Activated CD4-positive, CD25-positive, alpha-beta regulatory T cell treated with anti-CD3 and anti-CD28 coated beads, Interleukin-2, amount 50 U/mL, for 16 hours (primary cell): ENCODE data around the gene TPI1.
"Not testable (repeated sequence)": the region's sequence is repeated elsewhere in the genome, so short reads cannot be mapped to it uniquely, and the experiment has no call there.

Source experiments
- DNase-seq: peaks from one replicate; pipeline ENCODE4 v3.0.0-alpha.2; 2020; ENCODE audit warnings: low read depth, low spot score

Gene TPI1

DNA sequence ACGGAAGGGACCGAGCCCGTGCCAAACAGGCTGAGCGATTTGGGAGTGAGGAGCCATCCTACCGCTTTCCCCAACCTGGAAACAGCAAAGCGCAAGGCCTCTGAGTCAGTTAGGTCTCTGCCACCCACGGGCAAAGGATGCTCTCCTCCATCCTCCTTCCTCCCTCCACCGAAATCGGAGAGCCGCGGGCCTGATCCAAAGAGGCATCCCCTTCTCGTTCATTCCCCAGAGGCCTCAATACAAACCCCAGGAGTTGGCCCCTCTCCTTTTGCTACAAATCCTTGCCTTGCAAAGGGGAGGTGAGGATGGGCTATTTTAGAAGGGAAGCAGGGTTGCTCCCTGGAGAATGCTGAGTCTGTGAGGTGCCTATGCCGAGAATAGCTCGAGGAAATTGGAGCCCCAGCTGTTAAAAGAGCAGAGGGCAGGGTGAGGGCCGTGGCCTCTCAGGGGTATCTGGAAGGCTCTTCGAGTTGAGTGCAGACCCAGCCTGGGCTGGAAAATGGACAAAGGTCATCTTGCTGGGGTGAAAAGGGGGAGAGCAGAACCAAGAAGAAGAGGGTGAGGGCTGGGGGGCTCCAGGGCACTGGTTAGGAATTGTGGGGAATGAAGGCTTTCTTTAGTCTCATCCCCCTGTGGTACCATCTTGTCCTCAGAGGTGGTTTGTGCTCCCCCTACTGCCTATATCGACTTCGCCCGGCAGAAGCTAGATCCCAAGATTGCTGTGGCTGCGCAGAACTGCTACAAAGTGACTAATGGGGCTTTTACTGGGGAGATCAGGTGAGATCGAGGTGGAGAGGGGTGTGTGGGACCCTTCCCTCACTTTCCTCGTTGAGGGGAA is 1.1 kb downstream of the TPI1 start:
- DNase-seq, result no peak

DNA sequence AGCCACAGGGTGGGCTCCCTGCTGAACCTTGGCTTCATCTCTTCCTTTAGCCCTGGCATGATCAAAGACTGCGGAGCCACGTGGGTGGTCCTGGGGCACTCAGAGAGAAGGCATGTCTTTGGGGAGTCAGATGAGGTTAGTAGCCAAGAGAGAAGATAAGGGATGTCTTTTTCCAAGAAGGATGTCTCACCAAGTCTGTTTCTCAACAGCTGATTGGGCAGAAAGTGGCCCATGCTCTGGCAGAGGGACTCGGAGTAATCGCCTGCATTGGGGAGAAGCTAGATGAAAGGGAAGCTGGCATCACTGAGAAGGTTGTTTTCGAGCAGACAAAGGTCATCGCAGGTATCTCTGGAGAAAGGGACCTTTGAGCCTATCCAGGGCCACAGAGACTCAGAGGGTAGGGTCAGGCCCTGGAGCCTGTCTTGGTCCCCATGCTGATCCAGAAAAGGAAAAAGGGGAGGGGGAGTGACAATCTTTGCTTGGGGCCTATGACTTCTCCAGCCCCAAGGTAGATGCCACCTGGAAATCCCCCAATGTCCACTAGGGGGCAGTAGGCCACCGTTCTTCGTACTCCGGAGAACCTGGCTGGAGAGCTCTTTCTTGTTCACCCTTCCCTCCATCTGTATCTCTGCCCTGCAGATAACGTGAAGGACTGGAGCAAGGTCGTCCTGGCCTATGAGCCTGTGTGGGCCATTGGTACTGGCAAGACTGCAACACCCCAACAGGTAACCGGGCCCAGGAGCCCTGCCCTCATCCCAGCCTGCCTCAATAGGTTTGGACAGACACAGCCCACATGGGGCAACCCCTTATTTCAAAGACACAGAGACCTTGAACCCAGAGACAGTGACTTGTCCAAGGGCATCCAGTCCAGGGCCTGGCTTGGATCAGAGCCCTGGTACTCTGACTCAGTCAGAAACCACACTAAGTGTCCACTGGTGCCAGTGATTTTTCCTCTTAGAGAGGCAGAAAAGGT is 2.0 kb downstream of the TPI1 start:
- DNase-seq, result peak; percentile 75

DNA sequence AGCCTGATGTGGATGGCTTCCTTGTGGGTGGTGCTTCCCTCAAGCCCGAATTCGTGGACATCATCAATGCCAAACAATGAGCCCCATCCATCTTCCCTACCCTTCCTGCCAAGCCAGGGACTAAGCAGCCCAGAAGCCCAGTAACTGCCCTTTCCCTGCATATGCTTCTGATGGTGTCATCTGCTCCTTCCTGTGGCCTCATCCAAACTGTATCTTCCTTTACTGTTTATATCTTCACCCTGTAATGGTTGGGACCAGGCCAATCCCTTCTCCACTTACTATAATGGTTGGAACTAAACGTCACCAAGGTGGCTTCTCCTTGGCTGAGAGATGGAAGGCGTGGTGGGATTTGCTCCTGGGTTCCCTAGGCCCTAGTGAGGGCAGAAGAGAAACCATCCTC is 3.0 kb downstream of the TPI1 start:
- DNase-seq, result not testable (repeated sequence)

DNA sequence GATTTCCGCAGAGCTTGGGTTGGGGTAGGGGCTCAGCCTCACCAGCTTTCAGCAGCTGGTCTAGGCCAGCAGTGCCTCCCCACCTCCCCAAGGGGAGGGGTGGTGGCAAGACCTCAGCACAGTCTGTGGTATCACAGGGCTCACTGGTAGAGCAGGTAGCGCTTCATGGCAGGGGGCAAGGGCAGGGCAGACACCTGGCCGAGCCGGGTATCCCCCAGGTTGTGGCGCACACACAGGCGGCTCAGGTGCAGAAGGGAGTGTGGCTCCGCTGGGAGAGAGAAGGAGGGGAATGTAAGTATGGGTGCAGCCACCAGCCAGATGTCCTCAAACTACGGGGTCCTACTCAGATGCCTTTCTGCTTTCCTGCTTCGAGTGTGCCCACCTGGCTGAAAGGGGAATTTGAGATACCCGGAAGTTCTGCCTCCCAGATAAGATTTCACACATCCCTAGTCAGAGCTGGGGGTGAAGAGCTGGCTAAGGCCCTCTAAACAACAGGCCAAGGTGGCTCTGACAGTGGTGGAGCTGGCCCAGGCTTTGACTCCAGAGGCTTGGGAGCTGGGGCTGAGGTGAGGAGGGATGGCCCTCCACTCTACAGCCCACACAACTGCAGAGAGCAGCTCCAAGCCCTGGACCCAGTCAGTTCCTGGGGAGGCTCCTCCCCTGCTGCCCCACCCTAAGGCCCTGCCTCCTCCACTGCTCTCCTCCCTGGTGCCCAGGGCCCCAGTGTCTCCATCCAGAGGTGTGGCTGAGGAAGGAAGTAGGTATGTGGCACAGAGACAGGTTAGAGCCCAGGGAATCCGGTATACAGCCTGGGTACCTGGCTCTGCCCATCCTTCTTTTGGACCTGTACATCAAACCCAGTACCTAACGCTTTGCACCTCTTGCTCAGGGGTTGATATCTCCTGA is 4.0 kb downstream of the TPI1 start:
- DNase-seq, result no peak

DNA sequence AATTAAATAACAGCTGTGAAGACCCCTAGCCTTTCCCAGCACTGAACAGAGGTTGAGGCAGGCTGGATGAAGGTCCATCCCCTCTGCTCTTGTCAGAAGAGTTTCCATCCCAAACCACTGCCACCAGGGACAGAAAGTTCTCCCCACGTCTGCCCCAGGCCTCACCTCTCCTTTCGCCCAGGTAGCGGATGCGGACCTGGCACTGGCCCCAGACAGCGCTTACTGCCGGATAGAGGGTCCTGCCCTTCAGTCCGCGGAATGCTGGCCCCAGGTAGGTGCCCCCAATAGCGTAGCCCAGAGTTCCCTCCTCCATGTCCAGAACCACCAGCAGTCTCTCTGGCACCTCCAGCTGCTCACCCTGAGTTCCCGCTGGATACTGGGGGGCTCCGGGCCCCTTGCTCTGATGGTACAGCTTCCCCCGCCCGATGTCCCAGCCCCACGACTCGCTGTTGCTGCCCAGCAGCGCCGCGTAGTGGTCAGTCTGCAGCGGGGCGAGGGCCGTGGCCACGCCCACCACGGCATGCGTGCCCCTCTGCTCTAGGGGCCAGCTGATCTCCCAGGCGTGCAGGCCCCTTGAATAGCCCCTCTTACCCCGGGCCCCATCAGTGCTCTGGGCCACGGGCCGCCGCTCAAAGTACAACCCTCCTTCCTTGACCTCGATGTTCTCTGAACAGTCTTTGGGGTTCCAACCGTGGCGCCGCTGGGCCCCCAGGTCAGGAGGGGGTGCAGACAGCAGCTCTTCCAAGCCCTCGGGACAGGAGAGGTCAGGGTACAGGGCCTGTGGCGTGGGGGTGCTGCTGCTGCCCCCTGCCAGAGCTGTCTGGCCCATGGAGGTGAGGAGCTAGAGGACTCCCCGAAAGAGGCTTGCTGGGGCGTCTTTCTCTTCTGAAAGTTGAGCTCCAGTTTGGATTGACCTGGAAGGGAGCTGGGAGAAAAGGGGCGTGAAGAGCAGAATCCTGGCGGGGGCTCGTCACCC is 5.0 kb downstream of the TPI1 start:
- peak; percentile 68 for DNase-seq

DNA sequence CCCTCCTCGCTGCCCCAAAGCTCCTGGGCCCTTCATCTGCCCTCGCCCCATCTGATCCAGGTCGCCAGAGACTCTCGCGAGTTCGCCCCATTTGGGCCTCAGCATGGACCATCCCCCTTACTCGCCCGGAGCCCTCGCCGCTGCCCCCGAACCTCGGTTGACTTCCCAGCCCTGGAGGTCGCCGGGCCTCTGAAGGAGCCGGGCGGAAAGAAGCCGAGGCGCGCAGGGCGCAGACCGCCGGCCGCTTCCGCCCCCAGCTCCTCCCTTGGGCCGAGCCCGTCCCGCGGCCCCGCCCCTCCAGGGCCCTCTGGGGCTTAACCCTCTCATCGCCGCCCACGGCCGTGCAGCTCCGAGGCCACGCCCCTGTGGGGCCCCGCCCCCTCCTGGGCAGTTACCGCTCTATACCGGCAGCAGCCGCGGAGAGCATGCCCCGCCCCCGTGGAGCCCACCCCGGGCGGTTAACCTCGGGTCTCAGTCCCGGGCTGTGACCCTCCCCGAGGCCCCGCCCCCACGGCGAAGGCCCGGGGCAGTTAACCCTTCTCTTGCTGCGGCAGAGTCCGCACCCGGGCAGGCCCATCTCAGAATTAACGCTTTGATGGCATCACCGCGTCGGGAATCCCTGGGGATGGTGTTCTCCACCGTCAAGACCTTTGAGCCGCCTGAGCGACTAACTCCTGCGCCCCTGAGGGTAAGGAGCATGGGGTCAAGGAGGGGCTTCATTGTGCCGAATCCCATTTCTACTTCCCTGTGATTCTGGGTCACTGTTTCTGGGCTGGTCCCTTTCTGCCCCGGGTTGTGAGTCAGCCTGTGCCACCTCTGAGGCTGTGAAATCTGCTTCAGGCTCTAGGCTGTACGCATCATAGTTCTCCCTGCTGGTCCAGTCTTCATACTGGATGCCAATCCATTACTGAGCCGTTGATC is 6.0 kb downstream of the TPI1 start, which contains the start of gene SPSB2:
TSS of gene SPSB2 (minus strand) at position 210 of the 921 bp plus-strand sequence. CDS start 402 bp downstream, outside the sequence.
- DNase-seq, result peak; percentile 99

DNA sequence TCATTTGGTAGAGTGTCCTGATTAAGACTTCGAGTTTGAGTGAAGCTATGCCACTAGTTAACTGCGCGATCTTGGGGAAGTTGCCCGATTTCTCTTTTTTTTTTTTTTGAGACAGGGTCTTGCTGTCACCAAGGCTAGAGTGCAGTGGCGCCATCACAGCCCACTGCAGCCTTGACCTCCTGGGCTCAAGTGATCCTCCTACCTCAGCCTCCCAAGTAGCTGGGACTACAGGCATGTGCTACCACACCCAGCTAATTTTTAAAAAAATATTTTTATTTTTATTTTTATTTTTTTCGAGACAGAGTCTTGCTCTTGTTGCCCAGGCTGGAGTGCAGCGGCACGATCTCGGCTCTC is 6.7 kb downstream of the TPI1 start:
- DNase-seq, result not testable (repeated sequence)

DNA sequence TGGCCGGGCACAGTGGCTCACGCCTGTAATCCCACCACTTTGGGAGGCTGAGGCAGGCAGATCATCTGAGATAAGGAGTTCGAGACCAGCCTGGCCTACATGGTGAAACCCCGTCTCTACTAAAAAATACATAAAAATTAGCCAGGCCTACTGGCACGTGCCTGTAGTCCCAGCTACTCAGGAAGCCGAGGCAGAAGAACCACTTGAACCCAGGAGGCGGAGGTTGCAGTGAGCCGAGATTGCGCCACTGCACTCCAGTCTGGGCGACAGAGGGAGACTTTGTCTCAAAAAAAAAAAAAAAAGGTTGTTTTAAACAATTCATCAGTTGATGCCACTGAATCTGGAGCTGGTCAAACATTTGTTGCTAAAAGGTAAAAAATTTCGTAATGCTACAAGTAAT is 12.5 kb downstream of the TPI1 start:
- DNase-seq, result not testable (repeated sequence)

DNA sequence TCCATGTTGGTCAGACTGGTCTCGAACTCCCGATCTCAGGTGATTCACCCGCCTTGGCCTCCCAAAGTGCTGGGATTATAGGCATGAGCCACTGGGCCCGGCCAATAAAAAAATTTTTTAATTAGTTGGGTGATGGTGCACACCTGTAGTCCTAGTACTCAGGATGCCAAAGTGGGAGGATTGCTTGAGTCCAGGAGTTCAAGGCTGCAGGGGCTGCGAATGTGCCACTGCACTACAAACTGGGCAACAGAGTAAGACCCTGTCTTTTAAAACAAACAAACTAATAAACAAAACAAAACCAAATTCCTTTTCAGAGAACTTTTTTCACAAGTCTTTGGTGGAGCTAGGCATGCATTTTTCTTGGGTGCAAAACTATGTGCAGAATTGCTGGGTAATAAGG is 15.9 kb downstream of the TPI1 start:
- DNase-seq, result no peak

DNA sequence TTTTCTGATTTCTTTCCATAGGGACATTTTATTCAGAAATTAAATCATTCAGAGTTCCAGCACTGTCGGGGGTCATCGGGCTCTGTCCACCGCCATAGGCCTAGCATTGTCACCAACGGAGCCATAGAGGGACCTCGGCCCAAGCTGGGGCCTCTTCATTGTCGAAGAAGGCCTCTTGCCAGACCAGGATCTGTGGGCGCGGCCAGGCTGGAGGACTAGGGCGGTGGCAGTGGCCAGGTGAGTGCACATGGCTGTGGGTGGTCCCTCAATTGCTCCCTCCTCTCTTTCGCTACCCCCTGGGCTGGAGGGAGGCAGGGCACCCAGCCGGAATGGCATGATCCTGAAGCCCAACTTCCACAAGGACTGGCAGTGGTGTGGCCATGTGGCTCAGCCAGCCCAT is 16.4 kb downstream of the TPI1 start:
- DNase-seq, result no peak

DNA sequence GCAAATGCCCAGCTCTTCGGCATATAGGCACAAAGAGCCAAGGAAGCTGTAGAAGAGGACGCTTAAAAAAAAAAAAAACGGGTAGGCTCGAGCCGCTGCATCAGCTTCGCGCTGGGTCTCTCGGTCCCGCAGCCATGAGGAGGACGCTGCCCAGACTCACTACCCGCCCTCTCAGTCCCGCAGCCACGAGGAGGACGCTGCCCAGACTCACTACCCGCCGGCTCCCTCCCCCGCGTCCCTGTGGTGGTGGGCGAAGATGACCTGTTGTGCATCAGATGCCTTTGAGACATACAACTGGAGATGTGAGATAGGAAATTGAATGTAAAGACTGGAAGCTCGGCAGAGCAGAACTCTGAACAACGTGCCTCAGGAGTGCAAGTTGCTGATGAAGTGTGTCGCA is 17.2 kb downstream of the TPI1 start:
- no peak for DNase-seq

DNA sequence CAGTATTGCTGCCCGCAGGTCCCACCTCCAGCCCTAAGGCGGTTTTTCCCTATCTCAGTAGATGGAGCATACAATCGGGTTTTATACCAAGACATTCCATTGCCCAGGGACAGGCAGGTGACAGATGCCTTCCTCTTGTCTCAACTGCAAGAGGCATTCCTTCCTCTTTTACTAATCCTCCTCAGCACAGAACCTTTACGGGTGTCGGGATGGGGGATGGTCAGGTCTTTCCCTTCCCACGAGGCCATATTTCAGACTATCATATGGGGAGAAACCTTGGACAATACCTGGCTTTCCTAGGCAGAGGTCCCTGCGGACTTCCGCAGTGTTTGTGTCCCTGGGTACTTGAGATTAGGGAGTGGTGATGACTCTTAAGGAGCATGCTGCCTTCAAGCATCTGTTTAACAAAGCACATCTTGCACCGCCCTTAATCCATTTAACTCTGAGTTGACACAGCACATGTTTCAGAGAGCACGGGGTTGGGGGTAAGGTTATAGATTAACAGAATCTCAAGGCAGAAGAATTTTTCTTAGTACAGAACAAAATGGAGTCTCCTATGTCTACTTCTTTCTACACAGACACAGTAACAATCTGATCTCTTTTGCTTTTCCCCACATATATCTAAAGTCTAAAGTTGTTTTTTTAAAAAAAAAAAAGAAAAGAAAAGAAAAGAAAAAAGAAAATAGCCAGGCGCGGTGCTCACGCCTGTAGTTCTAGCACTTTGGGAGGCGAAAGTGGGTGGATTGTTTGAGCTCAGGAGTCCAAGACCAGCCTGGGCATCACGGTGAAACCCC is 19.1 kb downstream of the TPI1 start:
- DNase-seq, result not testable (repeated sequence)

DNA sequence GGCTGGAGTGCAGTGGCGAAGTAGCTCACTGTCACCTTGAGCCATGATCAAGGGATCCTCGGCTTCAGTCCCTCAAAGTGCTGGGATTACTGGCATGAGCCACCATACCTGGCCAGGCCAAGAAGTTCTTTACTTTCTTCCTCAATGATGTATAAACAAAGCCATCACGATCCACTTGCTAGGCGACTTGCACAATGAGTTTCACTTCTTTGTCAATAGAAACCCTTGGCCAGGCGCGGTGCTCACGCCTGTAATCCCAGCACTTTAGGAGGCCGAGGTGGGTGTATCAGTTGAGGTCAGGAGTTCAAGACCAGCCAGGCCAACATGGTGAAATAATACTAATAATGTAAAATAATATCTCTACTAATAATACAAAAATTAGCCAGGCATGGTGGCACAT is 20.1 kb downstream of the TPI1 start:
- no peak for DNase-seq

DNA sequence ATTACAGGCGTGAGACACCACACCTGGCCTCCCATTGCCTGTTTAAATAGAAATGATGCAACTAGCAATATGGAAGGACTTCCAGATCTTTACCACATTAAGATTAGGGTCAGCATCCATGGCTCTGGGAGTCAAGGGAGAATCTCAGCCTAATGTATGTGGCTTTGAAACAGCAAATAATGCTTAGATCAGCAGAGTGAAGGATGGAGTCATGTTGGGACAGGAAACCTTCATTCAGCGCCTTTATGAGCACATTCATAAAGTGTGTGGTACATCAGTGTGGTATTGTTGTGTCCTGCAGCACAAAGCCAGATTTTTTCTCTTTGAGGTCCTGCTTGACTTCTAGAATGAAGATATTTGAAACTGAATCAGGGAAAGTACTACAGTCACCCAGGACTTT is 21.0 kb downstream of the TPI1 start:
- DNase-seq, result no peak

DNA sequence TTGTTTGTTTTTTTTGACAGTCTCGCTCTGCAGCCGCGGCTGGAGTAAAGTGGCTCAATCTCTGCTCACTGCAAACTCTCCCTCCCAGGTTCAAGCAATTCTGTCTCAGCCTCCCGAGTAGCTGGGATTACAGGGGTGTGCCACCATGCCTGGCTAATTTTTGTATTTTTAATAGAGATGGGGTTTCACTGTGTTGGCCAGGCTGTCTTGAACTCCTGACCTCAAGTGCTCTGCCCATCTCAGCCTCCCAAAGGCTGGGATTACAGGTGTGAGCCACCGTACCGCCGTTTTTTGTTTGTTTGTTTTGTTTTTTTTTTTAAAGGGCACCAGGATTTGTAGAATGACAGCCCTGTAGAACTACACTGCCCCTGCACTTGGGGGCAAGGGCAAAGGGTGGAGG is 21.5 kb downstream of the TPI1 start:
- DNase-seq, result not testable (repeated sequence)

DNA sequence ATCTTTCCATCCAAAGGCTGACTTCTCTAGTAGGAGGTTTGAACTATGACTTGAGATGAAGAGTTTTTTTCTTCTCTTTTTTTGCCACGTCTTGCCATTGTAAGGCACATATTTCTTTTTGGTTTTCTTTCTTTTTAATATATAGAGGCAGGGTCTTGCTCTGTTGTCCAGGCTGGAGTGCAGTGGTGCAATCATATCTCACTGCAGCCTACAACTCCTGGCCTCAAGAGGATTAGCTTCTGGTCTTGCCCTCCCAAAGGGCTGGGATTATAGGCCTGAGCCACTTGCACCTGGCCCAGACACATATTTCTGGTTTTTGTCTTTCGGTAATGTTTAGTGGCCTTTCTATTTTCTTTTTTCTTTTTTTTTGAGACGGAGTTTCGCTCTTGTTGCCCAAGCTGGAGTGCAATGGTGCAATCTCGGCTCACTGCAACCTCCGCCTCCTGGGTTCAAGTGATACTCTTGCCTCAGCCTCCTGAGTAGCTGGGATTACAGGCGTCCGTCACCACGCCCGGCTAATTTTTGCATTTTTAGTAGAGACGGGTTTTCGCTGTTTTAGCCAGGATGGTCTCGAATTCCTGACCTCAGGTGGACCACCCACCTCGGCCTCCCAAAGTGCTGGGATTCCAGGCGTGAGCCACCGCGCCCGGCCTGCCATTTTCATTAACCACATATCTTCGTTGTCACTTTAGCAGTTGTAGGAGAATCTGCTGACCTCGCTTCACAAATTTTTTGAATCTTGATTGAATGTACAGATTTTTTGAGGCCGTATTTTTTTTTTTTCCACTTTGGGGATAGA is 22.6 kb downstream of the TPI1 start:
- DNase-seq, result not testable (repeated sequence)
